Upper lobe of left lung (tissue), 6 donors: ENCODE measurements around the gene UGGT2. TPM values are rescaled to one million over a fixed set of nuclear protein-coding genes. Genes with fewer than 3 reads are reported as not detected.

ENCODE experiments used
- ATAC-seq, 2 donors: fragments of 200-7000 bp; cut with Tn5 transposase; one replicate each; pipeline ENCODE4 v1.9.1; 2022; ENCODE audit warnings: mild to moderate bottlenecking in 2 of 2, moderate library complexity in 2 of 2; ENCODE audit not compliant: low FRiP score in 2 of 2
- DNase-seq, 2 donors: peaks; one replicate each; pipeline ENCODE4 v3.0.0-alpha.2; 2019 to 2020
- H3K27ac ChIP-seq, 4 donors: fragments of 200-600 bp; sonication (generic); one replicate each; pipeline ENCODE4 v1.5.1; 2016 to 2019
- H3K27me3 ChIP-seq, 4 donors: fragments of 200-600 bp; sonication (generic); one replicate each; pipeline ENCODE4 v1.5.1; 2017 to 2019
- H3K36me3 ChIP-seq, 4 donors: fragments of 200-600 bp; sonication (generic); one replicate each; pipeline ENCODE4 v1.5.1; 2016 to 2019
- H3K4me1 ChIP-seq, 4 donors: fragments of 200-600 bp; sonication (generic); one replicate each; pipeline ENCODE4 v1.5.1; 2018 to 2019
- H3K4me3 ChIP-seq, 4 donors: fragments of 200-600 bp; sonication (generic); one replicate each; pipeline ENCODE4 v1.5.1; 2017 to 2019; ENCODE audit warnings: mild to moderate bottlenecking in 2 of 4, moderate library complexity in 1 of 4
- H3K9me3 ChIP-seq, 4 donors: fragments of 200-600 bp; sonication (generic); one replicate each; pipeline ENCODE4 v1.5.1; 2018 to 2019
- CTCF ChIP-seq, 6 experiments: fragments of 450-650 bp in 4 of 6; fragments of 200-600 bp in 2 of 6; sonication (generic) in 2 of 6; IDR thresholded peaks; one replicate each; pipeline ENCODE4 v1.5.1; 2016 to 2019; ENCODE audit warnings: antibody characterized with exemption in 6 of 6
- EP300 ChIP-seq, 4 donors: sonication (generic); formaldehyde crosslinking; IDR thresholded peaks; one replicate each; pipeline ENCODE4 v1.5.1; 2017; ENCODE audit warnings: antibody characterized with exemption in 4 of 4, control low read depth in 2 of 4
- POLR2A ChIP-seq, 4 donors: fragments of 450-650 bp; IDR thresholded peaks; one replicate each; pipeline ENCODE4 v1.5.1; 2016 to 2017; ENCODE audit warnings: antibody characterized with exemption in 4 of 4, mild to moderate bottlenecking in 2 of 4
- POLR2AphosphoS5 ChIP-seq, 2 donors: sonication (generic); formaldehyde crosslinking; IDR thresholded peaks; one replicate each; pipeline ENCODE4 v1.5.1; 2017; ENCODE audit warnings: antibody characterized with exemption in 2 of 2
- WGBS, 2 donors: methylation state at CpG; one replicate each; pipeline ENCODE4 v1.1.5; 2017 to 2018; 5-methylcytosine and 5-hydroxymethylcytosine counted together
- total RNA-seq, 6 donors: library from RNA; depleted of rRNA in 4 of 6; stranded (reverse); fragments of >200 nt in 4 of 6; gene quantifications; one replicate each; pipeline versions ENCODE4 v1.1.0 to v1.2.1, GENCODE V29; 2016 to 2021
- donor health status: DM: no; HTN: no; CAD: no; lungs with moderate emphysema.
- donor health status: DM: no; HTN: yes; CAD: no; lungs with severe emphysema.

Gene UGGT2
- total RNA-seq, 6 donors from 2014 or later = 13.0 to 44.8 (median 18.5) TPM

- peaks cover 0 to 5% (median 2%) of the 10 kb centered on the region in 4 donors for H3K9me3 ChIP-seq
- DNase-seq (no peak), ATAC-seq (no peak)
- TF ChIP-seq POLR2A (IDR thresholded peaks at IDR 0.05) (no peak), EP300 (IDR thresholded peaks at IDR 0.05) (no peak), CTCF (IDR thresholded peaks at IDR 0.05) (no peak), POLR2AphosphoS5 (IDR thresholded peaks at IDR 0.05) (no peak)
- peaks cover 0 to 5% (median 0%) of the 10 kb centered on the region in 4 donors for H3K36me3 ChIP-seq
- no peak overlapping the region for H3K4me3 ChIP-seq
- no peaks in the 10 kb centered on the region for H3K4me1 ChIP-seq
- H3K27ac ChIP-seq = no peak overlapping the region
- no peaks in the 10 kb centered on the region for H3K27me3 ChIP-seq
- 86 to 88% methylated on average over 3 of the region's 3 CpGs for WGBS, 2 donors
These were observed 97.9 kb downstream of the UGGT2 start for GRCh38 chr13:95955255-95955654.

GRCh38 chr13:95954266-95954665, 98.9 kb downstream of the UGGT2 start:
- Histone ChIP-seq H3K4me3 (no peak overlapping the region), H3K9me3 (no peaks in the 10 kb centered on the region), H3K27ac (no peak overlapping the region), H3K4me1 (no peaks in the 10 kb centered on the region), H3K36me3 (peaks cover 0 to 5% (median 0%) of the 10 kb centered on the region in 4 donors), H3K27me3 (no peaks in the 10 kb centered on the region)
- ATAC-seq (no peak), DNase-seq (no peak)
- TF ChIP-seq POLR2A (IDR thresholded peaks at IDR 0.05) = no peak
- TF ChIP-seq POLR2AphosphoS5 (IDR thresholded peaks at IDR 0.05) = no peak
- TF ChIP-seq EP300 (IDR thresholded peaks at IDR 0.05) = no peak
- no peak for TF ChIP-seq CTCF (IDR thresholded peaks at IDR 0.05)

GRCh38 chr13:95950103-95950502, 103.1 kb downstream of the UGGT2 start:
- DNase-seq (no peak), ATAC-seq (no peak)
- Histone ChIP-seq H3K4me1 (no peaks in the 10 kb centered on the region), H3K36me3 (peaks cover 0 to 14% (median 1%) of the 10 kb centered on the region in 4 donors), H3K27me3 (no peaks in the 10 kb centered on the region), H3K9me3 (no peaks in the 10 kb centered on the region), H3K4me3 (no peak overlapping the region), H3K27ac (no peak overlapping the region)
- 85 to 90% methylated on average over 1 of the region's 1 CpG for WGBS, 2 donors
- no peak for TF ChIP-seq CTCF (IDR thresholded peaks at IDR 0.05)
- TF ChIP-seq EP300 (IDR thresholded peaks at IDR 0.05) = no peak
- TF ChIP-seq POLR2A (IDR thresholded peaks at IDR 0.05) = no peak
- no peak for TF ChIP-seq POLR2AphosphoS5 (IDR thresholded peaks at IDR 0.05)

- DNase-seq (no peak), ATAC-seq (no peak)
- peaks cover 0 to 14% (median 1%) of the 10 kb centered on the region in 4 donors for H3K36me3 ChIP-seq
- H3K4me3 ChIP-seq = no peak overlapping the region
- WGBS, 2 donors = 79 to 85% methylated on average over 2 of the region's 2 CpGs
- H3K27me3 ChIP-seq = no peaks in the 10 kb centered on the region
- TF ChIP-seq POLR2A (IDR thresholded peaks at IDR 0.05) = no peak
- H3K4me1 ChIP-seq = no peaks in the 10 kb centered on the region
- H3K27ac ChIP-seq = no peak overlapping the region
- H3K9me3 ChIP-seq = no peaks in the 10 kb centered on the region
These were observed 104.5 kb downstream of the UGGT2 start for GRCh38 chr13:95948656-95949055.

GRCh38 chr13:95937714-95938320, 115.4 kb downstream of the UGGT2 start:
- Histone ChIP-seq H3K27me3 (no peaks in the 10 kb centered on the region), H3K27ac (no peak overlapping the region), H3K36me3 (peaks cover 0 to 51% (median 17%) of the 10 kb centered on the region in 4 donors), H3K9me3 (peaks cover 0 to 5% (median 2%) of the 10 kb centered on the region in 4 donors), H3K4me3 (no peak overlapping the region), H3K4me1 (no peaks in the 10 kb centered on the region)
- no peak for DNase-seq
- 79 to 94% methylated on average over 4 of the region's 4 CpGs for WGBS, 2 donors
- TF ChIP-seq EP300 (IDR thresholded peaks at IDR 0.05) (no peak), CTCF (IDR thresholded peaks at IDR 0.05) (no peak), POLR2AphosphoS5 (IDR thresholded peaks at IDR 0.05) (no peak), POLR2A (IDR thresholded peaks at IDR 0.05) (no peak)
- no peak for ATAC-seq
